H1 (cell line): ENCODE measurements around the gene B3GNT2. TPM values are rescaled to one million over a fixed set of nuclear protein-coding genes. Genes with fewer than 3 reads are reported as not detected.

ENCODE experiments used
- CBX5 ChIP-seq: fragments of 300-800, 300-1000 bp; sonication (generic); IDR thresholded peaks from 2 replicates; pipeline ENCODE4 v1.7.1; 2016; ENCODE audit warnings: antibody characterized with exemption, low read length, low read depth
- polyA plus RNA-seq, 7 experiments: library from polyadenylated mRNA; depleted of rRNA in 3 of 7; stranded (reverse) in 5 of 7; unstranded in 2 of 7; fragments of >200 nt in 5 of 7; fragments of 200-250 nt in 2 of 7; gene quantifications; 1 replicate in 5 of 7; 2 replicates in 1 of 7; 4 replicates in 1 of 7; pipeline versions ENCODE4 v1.2.1 to v1.2.3, GENCODE V29; 2011 to 2013; ENCODE audit warnings: missing spikeins in 2 of 7, mixed read lengths in 2 of 7
- total RNA-seq: library from RNA; stranded (reverse); fragmentation: NEBNext Ultra II Directional; extraction: Animal tissue kit (Norgen Biotek cat#: 25700); gene quantifications from 2 replicates; pipeline ENCODE4 v1.2.1, GENCODE V29; 2021

Gene B3GNT2
- total and polyA plus RNA-seq, 2 of the 8 experiments (the other 6 are each of a cell fraction or from before 2014, with no cell fraction given), result 20.1 to 40.8 TPM

DNA sequence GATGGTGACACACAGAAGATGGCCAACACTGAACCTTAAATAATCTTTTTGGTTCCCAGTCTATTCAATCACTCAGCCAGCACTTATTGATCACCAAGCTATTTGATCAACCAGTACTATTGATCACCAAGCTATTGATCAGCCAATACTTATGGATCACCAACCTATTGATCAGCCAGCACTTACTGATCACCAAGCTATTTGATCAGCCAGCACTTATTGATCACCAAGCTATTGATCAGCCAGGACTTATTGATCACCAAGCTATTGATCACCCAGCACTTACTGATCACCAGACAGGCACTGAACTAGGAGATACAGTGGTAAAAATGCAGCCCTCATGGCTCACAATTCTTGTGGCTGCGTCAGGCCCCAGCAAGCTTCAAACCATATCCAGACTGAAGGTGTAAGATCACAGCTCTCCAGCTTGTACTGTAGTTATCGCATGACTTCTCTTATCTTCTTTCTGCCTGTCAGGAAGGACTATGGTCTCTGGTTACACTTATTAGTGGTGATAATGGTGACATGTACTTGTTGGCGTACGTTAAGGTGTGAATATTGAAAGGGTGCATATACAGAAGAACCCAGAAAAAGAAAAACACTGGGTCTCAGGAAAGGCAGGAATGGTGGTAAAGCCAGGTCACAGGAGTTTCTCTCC lies 18.4 kb upstream of the B3GNT2 start (continued):
- no peak for TF ChIP-seq CBX5
